Choroid plexus epithelial cell (primary cell): ENCODE results near the gene USP25.

Source experiments
- DNase-seq: peaks from one replicate; pipeline ENCODE4 v3.0.0-alpha.2; 2010; ENCODE audit warnings: low read depth
- H3K4me3 ChIP-seq: 2 replicates; pipeline ENCODE4 v1.5.1; 2011; ENCODE audit warnings: low read depth, mild to moderate bottlenecking, control low read depth, low read length, moderate library complexity
- CTCF ChIP-seq: conservative IDR thresholded peaks from 2 replicates; pipeline ENCODE4 v1.5.1; 2011; ENCODE audit warnings: low read depth, mild to moderate bottlenecking, control low read depth, inconsistent platforms, low read length, moderate library complexity

The USP25 gene

GRCh38 chr21:15843766-15844165 lies 114.0 kb downstream of the USP25 start:
- no peak for TF ChIP-seq CTCF
- no peak for DNase-seq
- no peak overlapping the region for H3K4me3 ChIP-seq

GRCh38 chr21:15848634-15849560 lies 119.1 kb downstream of the USP25 start:
- DNase-seq = peak; percentile 44
- no peak for TF ChIP-seq CTCF
- no peak overlapping the region for H3K4me3 ChIP-seq

GRCh38 chr21:15849927-15850326 lies 120.1 kb downstream of the USP25 start:
- no peak for DNase-seq
- H3K4me3 ChIP-seq = no peak overlapping the region
- TF ChIP-seq CTCF = no peak

- no peak overlapping the region for H3K4me3 ChIP-seq
- peak; percentile 63 for DNase-seq
- TF ChIP-seq CTCF = no peak
Observed at GRCh38 chr21:15850645-15851044, 120.9 kb downstream of the USP25 start.

- no peak for TF ChIP-seq CTCF
- H3K4me3 ChIP-seq = no peak overlapping the region
- no peak for DNase-seq
Observed at GRCh38 chr21:15852146-15852545, 122.4 kb downstream of the USP25 start.

- DNase-seq = no peak
- TF ChIP-seq CTCF = no peak
Observed at GRCh38 chr21:15853126-15853525, 123.3 kb downstream of the USP25 start.

GRCh38 chr21:15856813-15857212 lies 127.0 kb downstream of the USP25 start:
- no peak for TF ChIP-seq CTCF
- no peak overlapping the region for H3K4me3 ChIP-seq
- no peak for DNase-seq

More at GRCh38 chr21:15853126-15853525, 123.3 kb downstream of the USP25 start:
- H3K4me3 ChIP-seq = no peak overlapping the region
